ENCODE data around the gene ATRIP. TPM values are rescaled to one million over a fixed set of nuclear protein-coding genes. Genes with fewer than 3 reads are reported as not detected.

Gene ATRIP
- total and polyA plus RNA-seq, 2 of the 8 experiments (the other 6 are each of a cell fraction or from before 2014, with no cell fraction given): 18.5 to 20.2 TPM

DNA sequence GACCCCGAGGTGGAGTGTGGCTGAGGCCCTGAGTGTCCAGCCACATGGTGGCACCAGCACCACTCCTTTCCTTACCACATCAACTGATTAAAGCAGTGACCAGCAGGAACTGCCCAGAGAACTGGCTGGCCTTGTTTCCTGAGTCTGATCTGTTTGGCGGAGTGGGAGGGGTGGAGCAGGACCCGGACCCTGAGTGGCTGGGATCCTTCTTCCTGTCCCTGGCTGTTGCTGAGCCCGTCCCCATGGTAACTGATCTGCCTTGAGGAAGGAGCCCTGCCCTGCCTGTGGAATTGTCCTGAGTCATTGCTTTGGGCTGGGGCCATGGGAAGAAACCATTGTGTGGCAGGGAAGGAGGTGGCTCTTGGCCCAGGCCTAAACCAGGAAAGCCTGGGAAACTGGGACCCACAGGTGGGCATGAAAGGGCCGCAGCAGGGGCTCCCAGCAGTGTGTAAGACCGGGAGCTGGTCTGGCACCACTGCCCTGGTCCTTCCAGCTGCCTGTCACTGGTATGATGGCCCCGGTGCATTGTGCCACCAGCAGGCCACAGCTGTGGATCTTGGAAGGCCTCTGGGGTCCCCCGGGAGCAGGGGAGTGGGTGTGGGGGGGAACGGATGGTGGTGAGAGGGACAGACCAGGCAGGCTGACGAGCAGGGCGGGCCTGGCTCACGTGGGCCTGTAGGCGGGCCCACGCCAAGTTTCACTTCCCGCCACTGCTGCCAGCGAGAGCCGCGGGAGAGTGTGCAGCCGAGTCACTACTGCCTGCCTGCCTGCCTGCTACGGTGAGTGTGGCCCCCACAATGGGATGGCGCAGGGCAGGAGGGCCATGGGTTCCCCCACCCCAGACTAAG lies 19.2 kb downstream of the ATRIP start (continued):
- TF ChIP-seq POLR2AphosphoS5 (IDR thresholded peaks at IDR 0.05; ENCODE audit: low read depth, low read length): no peak; the same call in 1 of the 2 replicates

Measured in H1 (cell line).